Colon (tissue), 2 donors: ENCODE results near the gene C11orf97.
"Not testable (repeated sequence)": the region's sequence is repeated elsewhere in the genome, so short reads cannot be mapped to it uniquely, and the experiment has no call there.

Experiments
- FAIRE-seq: peaks from 2 replicates; lab custom pipeline; 2012; peaks lifted over from hg19 to GRCh38; lab: Jason Lieb, UNC
- donor health status: control.
- donor health status: control.

C11orf97 gene

DNA sequence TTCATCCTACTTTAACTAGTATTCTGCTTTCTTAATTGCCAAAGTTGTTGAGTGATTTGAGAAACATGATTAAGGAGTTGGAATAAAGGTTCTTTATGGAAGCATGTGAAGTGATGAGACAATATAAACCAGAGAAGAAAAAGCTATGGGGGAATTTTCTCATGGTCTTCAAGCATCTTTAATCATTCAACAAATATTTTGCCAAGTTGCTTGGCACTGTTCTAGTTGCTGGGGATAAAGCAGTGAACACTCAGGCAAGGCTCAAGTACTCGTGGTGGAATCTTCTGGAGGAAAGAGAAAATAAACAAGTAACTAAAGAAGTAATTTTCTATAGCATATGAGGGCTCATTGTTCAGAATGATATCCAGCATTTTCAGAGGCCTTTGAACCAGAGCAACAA lies 45.7 kb downstream of the C11orf97 start:
- no peak for FAIRE-seq

DNA sequence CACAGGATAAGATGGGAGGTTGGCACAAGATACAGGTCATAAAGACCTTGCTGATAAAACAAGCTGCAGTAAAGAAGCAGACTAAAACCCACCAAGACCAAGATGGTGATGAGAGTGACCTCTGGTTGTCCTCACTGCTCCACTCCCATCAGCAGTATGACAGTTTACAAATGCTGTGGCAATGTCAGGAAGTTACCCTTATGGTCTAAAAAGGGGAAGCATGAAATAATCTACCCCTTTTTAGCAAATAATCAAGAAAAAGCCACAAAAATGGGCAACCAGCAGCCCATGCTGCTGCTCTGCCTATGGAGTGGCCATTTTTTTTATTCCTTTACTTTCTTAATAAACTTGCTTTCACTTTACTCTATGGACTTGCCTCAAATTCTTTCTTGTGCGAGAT lies 46.2 kb downstream of the C11orf97 start:
- no peak for FAIRE-seq

DNA sequence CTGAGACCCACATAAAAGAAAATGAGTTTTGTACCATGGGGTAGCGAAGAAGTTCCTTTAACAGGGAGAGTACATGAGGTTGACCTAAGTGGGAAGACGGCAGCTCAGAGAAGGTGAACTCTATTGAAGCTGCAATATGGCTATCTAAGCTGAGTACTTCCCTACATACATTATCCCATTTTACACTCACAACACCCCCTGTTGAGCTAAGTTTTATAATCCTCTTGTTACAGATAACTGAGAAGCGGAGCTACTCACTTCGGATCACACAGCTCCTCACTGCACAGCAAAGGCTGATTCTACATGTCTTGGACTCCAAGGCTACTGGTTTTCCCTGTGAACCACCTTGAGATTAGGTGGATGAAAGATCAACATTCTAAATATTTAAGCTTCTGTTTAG lies 46.7 kb downstream of the C11orf97 start:
- FAIRE-seq: no peak

DNA sequence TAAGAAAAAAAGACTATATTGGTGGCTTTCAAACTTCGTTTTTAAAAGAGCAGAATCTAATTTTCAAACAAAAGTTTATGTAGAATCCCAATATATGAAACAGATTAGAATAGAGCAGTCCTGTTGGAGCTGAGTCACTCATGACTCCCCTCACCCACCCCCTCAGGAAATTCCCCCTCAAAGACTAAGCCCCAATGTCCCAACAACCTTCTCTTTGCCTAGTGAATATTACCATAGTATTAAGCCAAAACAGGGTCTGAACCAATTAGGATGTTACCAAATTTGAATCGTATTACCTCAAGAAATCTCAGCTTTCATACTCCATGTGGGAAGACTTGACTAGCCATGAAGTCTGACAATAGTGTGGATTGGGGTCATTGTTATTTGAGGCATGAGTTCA lies 47.1 kb downstream of the C11orf97 start:
- FAIRE-seq: no peak

DNA sequence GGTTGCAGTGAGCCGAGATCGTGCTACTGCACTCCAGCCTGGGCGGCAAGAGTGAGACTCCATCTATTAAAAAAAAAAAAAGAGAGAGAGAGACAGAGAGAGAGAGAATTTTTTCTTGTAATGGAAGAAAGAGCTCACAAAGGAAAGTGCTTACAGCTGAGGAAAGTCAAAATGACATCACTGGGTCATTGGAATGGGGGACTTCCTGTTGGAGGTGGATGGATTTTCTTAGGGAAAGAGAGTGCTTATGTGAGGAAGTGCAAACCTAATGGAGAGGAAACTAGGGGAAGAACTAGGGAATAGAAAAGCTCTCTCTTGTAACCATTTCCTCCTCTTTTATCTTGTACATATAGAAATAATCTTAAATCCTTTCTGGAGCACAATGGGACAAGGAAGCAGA lies 48.6 kb downstream of the C11orf97 start:
- no peak for FAIRE-seq

DNA sequence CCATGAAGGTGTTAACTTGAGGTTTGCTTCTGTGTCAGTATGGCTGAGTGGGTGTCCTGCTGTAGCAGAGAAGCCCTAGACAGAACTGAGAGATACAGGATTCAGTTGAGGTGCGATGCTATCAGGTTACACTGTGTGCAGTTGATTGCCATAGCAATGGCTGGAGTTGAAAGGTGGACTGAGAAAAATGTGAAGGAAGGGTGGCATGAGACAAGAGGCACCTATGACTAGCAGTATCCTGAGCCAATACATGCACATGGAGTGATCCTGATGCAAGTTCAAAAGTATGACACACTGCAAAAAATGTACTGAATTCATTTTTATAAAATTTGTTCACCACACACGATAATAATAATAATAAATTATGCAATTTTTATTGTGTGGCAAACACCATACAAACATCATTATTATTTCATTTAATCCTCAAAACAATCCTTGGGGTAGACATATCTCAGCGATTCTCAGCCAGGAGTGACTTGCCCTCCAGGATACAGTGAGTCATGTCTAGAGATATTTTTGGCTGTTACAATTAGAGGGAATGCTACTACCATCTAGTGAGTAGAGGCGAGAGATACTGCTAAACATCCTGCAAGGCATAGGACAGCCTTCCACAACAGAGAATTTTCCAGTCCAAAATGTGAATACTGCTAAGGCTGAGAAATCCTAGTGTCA lies 51.1 kb downstream of the C11orf97 start:
- FAIRE-seq: no peak

DNA sequence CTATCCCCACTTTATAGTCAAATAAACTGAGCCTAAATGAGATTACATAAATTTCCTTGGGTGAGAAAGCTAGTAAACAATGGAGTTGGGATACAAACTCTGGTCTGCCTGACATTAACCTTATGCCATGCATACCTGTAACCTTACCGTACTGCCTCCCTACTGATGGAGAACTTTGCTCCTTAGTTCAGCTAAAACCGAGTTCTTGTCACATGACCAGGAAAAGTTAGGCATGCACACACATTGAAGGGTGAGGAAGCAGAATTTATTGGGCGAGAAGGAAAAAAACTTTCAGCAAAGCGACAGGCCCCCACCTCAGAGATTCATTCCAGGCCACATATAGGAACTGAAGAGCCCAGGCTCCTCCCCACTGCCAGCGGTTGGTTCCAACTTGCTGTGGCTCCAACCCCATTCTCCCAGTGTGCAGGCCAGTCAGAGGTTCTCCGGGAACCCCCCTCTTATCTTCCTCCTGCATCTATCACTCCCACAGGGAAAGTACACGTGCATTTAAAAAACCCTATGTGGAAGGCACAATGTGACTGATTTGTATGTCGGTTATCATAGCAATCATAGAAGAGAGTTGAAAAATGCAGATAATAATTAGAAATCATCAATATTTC lies 51.7 kb downstream of the C11orf97 start:
- no peak for FAIRE-seq

DNA sequence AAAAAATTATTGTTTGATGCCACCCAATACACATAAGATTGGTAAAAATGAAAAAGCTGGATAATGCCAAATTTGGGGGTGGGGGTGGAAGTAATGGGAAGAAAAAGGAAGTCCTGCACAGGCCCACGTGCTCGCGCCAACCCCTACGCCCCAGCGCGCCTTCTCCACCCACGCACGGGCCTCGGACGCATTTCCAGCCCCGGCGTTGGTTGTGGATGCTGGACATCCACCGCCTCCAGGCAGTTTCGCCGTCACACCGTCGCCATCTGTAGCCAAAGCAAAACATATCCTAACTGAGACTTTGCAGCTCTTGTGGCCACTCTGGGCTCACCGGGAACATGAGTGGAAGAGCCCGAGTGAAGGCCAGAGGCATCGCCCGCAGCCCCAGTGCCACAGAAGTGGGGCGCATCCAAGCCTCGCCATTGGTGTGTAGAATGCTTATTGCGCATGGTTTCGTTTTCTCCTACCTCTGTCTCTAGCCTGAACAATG lies 55.0 kb downstream of the C11orf97 start, which contains the start of gene PIWIL4:
Gene PIWIL4, plus strand, starts transcription at position 188 of the 490 bp plus-strand sequence. Its CDS starts 151 bp downstream, at position 339.
- no peak for FAIRE-seq

DNA sequence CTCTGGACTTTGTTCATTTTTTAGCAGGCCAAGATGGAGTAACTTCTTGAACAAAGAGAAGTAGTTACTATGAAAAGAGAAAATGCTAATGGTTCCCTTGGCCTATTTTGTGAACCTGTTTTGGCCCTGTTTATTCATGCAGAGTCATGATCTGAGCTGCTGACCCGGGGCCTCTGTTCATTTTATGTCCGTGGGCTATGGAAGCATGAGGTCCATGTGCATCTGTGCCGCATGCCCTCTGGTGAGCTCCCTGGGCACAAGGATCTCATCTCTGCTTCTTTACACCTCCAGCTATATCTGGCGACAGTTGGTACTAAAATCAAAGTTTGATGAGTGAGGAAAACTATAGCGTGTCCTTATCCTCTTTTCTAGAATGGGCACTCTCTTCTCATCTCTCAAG lies 55.9 kb downstream of the C11orf97 start:
- FAIRE-seq: no peak

DNA sequence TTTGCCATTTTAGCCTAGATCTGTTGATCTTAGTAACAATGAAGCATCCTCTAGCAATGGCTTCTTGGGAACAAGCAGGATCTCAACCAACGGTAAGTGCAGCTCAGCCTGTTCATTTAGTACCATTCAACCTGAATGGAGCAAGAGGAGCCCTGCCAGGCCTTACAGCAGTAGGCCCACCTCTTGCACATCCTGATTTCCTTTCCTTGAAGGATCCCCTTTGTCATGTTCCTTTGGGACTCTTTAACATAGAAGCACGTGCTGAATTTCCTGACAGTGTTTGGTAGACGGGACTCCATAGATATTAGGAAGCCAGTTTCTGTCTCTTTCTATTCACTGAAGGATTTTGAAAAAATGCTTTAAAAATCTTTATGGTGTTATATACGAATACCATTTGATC lies 56.5 kb downstream of the C11orf97 start:
- FAIRE-seq: no peak

DNA sequence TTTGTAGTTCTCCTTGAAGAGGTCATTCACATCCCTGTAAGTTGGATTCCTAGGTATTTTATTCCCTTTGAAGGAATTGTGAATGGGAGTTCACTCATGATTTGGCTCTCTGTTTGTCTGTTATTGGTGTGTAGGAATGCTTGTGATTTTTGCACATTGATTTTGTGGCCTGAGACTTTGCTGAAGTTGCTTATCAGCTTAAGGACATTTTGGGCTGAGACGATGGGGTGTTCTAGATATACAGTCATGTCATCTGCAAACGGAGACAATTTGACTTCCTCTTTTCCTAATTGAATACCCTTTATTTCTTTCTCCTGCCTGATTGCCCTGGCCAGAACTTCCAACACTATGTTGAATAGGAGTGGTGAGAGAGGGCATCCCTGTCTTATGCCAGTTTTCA lies 60.7 kb downstream of the C11orf97 start:
- FAIRE-seq: not testable (repeated sequence)

DNA sequence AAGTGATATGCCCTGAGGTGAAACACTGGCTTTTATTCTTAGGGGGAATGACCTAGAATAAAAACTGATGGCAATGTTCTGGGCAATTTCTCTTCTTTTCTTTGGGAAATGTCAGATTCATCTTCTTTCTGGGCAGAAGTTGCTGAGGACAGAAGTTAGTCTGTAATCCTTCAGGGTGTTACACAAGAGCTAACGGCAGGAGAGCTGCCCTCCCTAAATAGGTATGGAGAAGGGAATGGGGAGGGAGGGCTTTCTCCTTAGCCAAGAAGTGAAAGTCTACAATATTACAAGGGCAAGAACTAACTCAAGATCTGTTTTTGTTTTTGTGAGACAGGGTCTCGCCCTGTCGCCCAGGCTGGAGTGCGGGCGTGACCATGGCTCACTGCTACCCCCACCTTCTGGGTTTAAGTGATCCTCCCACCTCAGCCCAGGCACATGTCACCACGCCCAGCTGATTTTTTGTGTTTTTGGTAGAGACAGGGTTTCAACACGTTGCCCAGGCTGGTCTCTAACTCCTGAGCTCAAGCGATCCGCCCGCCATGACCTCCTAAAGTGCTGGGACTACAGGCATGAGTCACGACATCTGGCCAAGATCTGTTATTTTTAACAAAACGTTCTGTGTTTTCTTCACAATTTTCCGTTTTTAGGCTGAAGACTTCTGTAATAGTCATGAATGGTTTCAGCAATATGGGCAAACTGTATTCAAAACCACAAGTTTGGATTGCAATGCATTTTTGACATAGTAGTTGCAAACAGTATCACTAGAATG lies 62.1 kb downstream of the C11orf97 start:
- FAIRE-seq: no peak

DNA sequence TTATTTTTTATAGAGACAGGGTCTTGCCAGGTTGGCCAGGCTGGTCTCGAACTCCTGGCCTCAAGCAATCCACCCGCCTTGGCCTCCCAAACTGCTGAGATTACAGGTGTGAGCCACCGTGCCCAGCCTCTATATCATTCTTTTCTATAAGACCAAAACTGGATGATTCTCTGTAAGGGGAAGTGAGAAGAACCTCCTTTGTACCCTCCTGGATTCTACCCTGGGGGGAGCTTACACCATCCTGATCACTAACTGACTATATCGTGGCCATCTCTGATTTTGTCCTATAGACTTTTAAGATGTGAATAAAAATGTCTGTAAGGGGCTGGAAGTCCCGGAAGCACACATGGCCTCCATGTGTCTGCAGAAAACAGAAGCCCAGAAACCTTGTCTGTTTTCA lies 64.0 kb downstream of the C11orf97 start:
- no peak for FAIRE-seq

DNA sequence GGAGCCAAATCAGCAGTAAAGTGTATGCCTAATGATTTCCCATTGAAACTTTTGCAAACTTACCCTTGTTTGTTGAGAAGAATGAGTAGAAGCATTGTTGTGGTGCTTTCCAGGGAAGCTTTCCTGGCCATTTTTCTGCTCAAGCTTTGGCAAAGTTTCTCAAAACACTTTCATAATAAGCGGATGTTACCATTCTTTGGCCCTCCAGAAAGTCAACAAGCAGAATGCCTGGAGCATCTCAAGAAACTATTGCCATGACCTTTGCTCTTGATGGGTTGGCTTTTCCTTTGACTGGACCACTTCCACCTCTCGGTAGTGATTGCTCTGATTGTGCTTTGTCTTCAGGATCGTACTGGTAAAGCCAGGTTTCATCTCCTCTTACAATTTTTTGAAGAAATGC lies 65.6 kb downstream of the C11orf97 start:
- FAIRE-seq: no peak
